IPS DF 6.9 (cell line): Measurements from ENCODE around the gene LTO1.

Experiments used
- DNase-seq: peaks from one replicate; pipeline ENCODE4 v3.0.0-alpha.2; 2013; ENCODE audit warnings: low read depth, low spot score
- H3K27ac ChIP-seq: one replicate; pipeline ENCODE4 v1.5.1; 2013; ENCODE audit warnings: low read length, control low read depth
- H3K27me3 ChIP-seq: 2 replicates; pipeline ENCODE4 v1.6.1; 2013; ENCODE audit warnings: mild to moderate bottlenecking, low read length; ENCODE audit not compliant: control insufficient read depth, insufficient read depth
- H3K36me3 ChIP-seq: 2 replicates; pipeline ENCODE4 v1.6.1; 2013; ENCODE audit warnings: low read length; ENCODE audit not compliant: control insufficient read depth, insufficient read depth
- H3K4me1 ChIP-seq: 2 replicates; pipeline ENCODE4 v1.6.1; 2013; ENCODE audit warnings: low read length; ENCODE audit not compliant: control insufficient read depth, insufficient read depth
- H3K4me3 ChIP-seq: 2 replicates; pipeline ENCODE4 v1.5.1; 2013; ENCODE audit warnings: mild to moderate bottlenecking, low read length
- H3K9me3 ChIP-seq: 2 replicates; pipeline ENCODE4 v1.6.1; 2013; ENCODE audit warnings: low read length, inconsistent platforms; ENCODE audit not compliant: control insufficient read depth, insufficient read depth
- WGBS: extraction: QIAGEN DNeasy Blood & Tissue Kit; methylation state at CpG from one replicate; pipeline ENCODE4 v1.1.7; 2013; ENCODE audit warnings: mixed read lengths, missing lambda C conversion rate; ENCODE audit not compliant: insufficient read length, insufficient coverage; 5-methylcytosine and 5-hydroxymethylcytosine counted together

Gene LTO1

DNA sequence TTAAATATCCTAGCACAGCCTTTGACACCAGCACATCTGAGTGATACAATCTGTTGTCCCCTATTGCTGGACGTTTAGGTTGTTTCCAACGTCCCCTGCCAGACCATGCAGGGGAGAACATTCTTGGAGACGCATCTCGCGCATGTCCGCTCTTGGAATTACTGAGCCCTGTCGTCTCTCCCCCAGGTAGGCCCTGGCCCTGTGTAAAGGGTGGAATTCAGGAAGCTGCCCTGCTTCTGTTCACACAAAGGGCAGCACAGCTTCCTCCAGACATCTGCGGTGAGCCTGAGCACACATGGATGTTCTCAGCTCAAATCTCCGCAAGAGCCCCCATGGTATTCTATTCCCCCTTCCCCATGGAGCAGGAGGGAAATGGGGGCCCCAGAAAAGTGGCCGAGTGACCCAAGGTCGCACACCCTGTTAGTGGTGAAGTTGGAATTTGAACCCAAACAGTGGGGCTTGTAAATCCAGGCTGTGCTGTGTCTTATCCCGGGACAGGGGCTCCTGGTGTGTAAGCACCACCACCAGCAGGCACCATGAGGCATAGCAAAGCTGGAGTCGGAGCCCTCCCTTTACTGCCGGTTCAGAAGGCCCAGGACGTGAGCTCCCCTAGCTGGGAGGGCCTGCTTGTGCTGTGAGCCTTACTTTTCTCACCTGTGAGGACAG is 33.7 kb upstream of the LTO1 start:
- no peaks in the 10 kb centered on the region for H3K9me3 ChIP-seq
- no peak for DNase-seq
- no CpG with 5 or more reads among the region's 15 CpGs for WGBS
- H3K4me3 ChIP-seq = no peak overlapping the region
- peaks cover 11% of the 10 kb centered on the region for H3K4me1 ChIP-seq
- H3K36me3 ChIP-seq = no peaks in the 10 kb centered on the region
- H3K27me3 ChIP-seq = no peaks in the 10 kb centered on the region
- no peak overlapping the region for H3K27ac ChIP-seq

DNA sequence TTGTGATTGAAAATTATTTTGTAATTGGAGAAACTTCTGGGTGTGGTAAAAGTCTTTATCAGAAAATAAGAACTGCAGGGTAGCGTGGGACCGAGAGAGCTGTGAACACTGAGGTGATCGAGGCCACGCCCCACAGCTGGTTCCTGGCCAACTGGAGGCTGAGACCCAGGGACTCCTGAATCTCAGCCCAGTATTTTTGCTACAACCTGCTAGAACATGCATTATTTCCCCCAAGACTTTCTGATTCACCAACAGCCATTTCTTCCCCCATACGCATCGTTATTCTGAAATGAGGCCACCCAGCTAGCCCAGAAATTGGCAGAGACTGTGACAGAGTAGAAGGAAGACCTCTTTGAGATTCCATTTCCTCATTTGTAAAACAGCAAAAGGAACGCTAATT is 32.0 kb upstream of the LTO1 start:
- H3K36me3 ChIP-seq = no peaks in the 10 kb centered on the region
- no peak overlapping the region for H3K27ac ChIP-seq
- DNase-seq = no peak
- no peaks in the 10 kb centered on the region for H3K9me3 ChIP-seq
- no peak overlapping the region for H3K4me3 ChIP-seq
- H3K4me1 ChIP-seq = peaks cover 9% of the 10 kb centered on the region
- WGBS = no CpG with 5 or more reads among the region's 7 CpGs
- H3K27me3 ChIP-seq = no peaks in the 10 kb centered on the region

DNA sequence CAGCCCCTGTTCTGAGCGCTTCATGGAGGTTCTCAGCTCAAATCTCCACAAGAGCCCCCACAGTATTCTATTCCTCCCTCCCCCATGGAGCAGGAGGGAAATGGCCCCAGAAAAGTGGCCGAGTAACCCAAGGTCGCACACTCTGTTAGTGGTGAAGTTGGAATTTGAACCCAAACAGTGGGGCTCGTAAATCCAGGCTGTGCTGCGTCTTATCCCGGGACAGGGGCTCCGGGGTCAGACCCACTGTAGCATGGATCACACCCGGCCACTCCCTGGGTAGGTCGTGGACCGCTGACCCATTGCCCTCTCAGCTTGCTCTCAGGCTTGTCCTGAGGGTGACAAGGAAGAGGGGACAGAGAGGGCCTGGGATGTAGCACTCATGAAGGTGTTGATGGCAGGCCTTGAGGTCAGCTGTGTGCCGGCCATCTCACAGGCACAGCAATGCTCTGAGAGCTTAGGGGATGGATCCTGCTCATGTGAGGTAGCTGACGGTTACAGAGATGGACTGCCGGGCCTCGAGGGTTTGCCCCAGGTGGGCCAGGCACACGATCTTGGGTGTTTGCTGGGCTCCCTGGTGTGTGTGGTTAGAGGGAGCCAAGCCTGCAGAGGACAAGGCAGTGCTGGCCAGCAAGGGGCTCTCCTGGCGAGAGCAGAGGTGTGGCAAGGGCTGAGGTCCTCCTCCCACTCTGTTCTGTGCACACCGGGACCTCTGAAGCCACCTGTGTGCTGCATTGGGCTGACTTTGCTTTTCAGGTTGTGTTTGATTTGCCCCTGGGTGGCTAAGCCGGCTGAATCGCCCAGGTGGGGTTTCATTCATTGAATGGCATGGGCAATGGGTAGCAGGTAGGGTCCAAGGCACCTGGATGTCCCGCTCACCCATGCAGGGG is 31.0 kb upstream of the LTO1 start:
- Histone ChIP-seq H3K4me1 (peaks cover 9% of the 10 kb centered on the region), H3K4me3 (no peak overlapping the region), H3K9me3 (no peaks in the 10 kb centered on the region), H3K27me3 (no peaks in the 10 kb centered on the region), H3K36me3 (no peaks in the 10 kb centered on the region), H3K27ac (no peak overlapping the region)
- no peak for DNase-seq
- no CpG with 5 or more reads among the region's 20 CpGs for WGBS

DNA sequence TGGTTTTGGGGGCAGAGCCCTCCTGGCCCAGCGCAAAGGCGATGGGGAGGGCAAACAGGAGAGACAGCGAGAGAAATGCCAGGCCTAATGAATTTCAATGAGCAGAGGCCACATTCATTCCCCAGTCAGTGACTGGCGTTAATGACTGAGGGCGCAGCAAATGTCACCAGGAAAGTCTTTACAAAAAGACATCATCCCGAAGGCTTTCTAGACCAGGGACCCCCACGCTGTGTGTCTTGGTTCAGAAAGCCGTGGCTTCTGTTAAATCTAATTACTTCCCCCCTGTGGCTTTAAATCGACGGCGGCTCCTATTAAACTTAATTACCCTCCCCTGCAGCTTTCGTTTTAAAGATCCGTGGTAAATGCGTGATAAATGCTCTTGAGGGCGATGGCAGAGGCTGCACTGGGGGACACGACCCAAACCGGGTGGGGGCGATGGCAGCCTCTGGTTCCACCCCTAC is 30.2 kb upstream of the LTO1 start:
- H3K27me3 ChIP-seq = no peaks in the 10 kb centered on the region
- no peak overlapping the region for H3K4me3 ChIP-seq
- peaks cover 12% of the 10 kb centered on the region for H3K4me1 ChIP-seq

DNA sequence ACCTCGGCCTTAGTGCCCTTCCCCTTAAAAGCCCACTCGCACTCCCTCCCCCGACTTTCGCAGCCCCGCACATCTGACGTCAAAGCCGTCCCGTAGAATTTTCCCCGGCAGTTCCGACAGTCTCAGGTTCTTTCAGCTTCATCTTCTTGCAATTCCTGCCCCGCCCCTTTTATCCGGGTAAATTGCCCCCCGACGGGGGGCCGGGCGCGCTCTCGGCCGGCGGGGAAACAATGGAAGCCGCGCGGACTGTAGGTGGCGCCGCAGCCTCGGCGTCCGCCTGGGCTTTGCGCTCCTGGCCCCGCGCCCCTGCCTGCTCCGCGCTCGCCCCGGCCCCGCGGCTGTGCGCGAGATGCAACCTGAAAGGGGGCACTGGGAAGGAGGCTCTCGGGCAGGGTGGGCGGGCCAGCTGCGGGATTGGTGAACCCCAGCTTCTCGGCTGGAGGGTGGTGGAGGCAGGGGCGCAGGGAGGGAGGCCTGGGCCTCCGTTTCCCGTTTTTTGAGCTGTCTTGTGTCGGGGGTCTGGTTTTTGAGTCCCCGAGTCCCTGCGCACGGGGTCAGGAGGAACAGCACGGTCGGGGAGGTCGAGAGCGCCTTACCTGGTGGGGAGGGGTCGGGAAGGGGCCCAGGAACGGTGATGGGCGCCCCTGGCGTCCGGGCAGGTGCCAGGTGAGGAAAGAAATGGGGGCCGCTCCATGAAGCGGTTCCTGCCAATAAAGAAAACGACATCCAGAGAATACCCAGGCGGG is 29.5 kb upstream of the LTO1 start:
- H3K4me3 ChIP-seq = peak overlapping the region; percentile 47; the same call in 1 of the 2 replicates

More for the DNA sequence above, 30.2 kb upstream of the LTO1 start:
- H3K27ac ChIP-seq = no peak overlapping the region
- no peak for DNase-seq
- no CpG with 5 or more reads among the region's 18 CpGs for WGBS
- no peaks in the 10 kb centered on the region for H3K36me3 ChIP-seq
- H3K9me3 ChIP-seq = no peaks in the 10 kb centered on the region

DNA sequence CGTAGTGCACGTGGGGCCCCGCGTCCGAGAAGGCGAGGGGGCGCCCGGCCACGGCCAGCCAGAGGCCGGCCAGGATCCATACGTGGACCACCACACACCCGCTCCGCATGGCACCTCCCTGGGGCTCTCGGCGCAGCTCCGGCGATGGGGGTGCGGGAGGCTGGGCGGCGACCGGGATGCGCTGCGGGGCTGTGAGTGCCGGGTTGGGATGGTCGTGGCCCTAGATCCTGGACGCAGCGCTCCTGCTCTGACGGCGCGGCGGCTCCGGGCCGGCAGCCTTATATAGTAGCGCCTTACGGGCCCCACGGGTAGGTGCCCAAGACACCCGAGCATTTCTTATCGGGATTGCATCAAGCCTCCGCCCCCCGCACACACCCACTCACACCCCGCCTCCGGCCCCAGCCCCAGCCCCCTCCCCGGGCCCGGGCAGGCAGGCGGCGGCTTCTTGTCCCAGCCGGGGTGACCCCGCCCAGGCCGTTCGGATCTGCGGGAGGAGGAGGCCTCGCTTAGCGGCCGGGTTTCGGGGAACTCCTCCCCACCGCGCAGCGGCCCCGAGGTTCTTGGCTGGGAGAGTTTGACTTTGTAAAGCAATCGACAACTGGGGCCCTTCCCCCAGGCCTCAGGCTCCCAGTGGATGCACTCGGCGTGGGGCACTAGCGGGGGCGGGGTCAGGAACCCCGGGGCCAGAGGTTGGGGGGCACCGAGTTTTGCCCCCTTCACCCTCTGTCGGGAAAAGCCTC is 28.8 kb upstream of the LTO1 start, which contains the start of gene FGF19:
Gene FGF19, minus strand, starts transcription at position 255 of the 740 bp plus-strand sequence. Its CDS starts 146 bp downstream, at position 109.
- H3K27me3 ChIP-seq = no peaks in the 10 kb centered on the region
- no CpG with 5 or more reads among the region's 67 CpGs for WGBS
- H3K9me3 ChIP-seq = no peaks in the 10 kb centered on the region
- peaks cover 14% of the 10 kb centered on the region for H3K4me1 ChIP-seq
- DNase-seq = no peak
- no peak within 1 kb of the TSS for H3K27ac ChIP-seq
- peak within 1 kb of the TSS; percentile 47 for H3K4me3 ChIP-seq
- H3K36me3 ChIP-seq = peaks cover 6% of the 10 kb centered on the region

More for the DNA sequence above, 29.5 kb upstream of the LTO1 start:
- Histone ChIP-seq H3K27ac (no peak overlapping the region), H3K9me3 (no peaks in the 10 kb centered on the region), H3K27me3 (no peaks in the 10 kb centered on the region), H3K4me1 (peaks cover 14% of the 10 kb centered on the region), H3K36me3 (no peaks in the 10 kb centered on the region)
- no peak for DNase-seq
- no CpG with 5 or more reads among the region's 63 CpGs for WGBS

DNA sequence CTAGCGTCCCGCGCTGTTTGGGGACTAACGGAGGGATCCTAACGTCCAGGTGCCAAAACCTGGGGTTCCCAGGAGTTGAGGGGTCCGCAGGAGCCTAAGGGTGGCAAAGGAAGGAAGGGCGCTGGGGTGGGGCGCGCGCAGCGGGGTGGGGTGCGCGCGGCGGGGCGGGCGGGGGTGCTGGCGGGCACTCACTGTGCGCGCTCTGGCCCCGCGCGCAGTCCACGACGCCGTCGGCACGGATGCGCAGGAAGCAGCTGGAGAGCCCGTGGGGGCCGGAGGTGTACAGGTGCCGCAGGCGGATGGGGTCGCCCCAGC is 28.3 kb upstream of the LTO1 start:
- Histone ChIP-seq H3K36me3 (peaks cover 7% of the 10 kb centered on the region), H3K27me3 (no peaks in the 10 kb centered on the region), H3K4me3 (peak overlapping the region; percentile 38; the same call in 1 of the 2 replicates), H3K27ac (no peak overlapping the region), H3K9me3 (no peaks in the 10 kb centered on the region), H3K4me1 (peaks cover 14% of the 10 kb centered on the region)
- no CpG with 5 or more reads among the region's 34 CpGs for WGBS
- no peak for DNase-seq

DNA sequence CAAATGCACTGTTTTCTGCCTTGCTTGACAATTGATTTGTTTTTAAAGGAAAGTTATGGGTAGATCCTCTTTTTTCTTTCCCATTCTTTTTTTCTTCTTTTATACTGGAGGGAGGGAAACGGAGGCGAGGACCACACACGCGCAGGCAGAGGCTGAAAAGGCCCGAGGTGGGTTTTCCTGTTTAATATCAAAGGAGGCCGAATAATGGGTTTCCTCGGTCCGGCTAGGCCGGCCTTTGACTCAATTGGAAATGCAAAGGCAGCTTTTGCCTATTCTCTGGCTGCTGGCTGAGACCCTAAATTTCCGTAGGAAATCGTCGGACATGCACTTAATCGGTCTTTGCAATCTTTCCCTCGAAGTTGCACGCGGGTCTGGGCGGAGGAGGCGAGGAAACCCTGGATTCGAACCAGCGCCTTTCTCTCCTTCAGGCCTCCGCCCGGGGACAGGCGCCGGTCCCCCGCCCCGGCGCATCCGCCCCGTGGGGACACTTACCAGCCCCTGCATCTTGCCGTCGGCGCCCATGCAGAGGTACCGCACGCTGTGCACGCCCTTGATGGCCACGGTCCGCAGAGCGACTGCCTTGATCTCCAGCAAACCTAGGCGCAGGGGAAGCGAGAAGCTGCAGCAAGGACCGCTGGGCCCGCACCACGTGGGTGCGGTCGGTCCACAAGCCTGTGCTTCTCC is 27.8 kb upstream of the LTO1 start:
- WGBS = no CpG with 5 or more reads among the region's 45 CpGs
- no peak for DNase-seq
- no peaks in the 10 kb centered on the region for H3K9me3 ChIP-seq
- H3K4me3 ChIP-seq = peak overlapping the region; percentile 38; the same call in 1 of the 2 replicates
- peaks cover 14% of the 10 kb centered on the region for H3K4me1 ChIP-seq
- peaks cover 7% of the 10 kb centered on the region for H3K36me3 ChIP-seq
- no peaks in the 10 kb centered on the region for H3K27me3 ChIP-seq
- no peak overlapping the region for H3K27ac ChIP-seq

DNA sequence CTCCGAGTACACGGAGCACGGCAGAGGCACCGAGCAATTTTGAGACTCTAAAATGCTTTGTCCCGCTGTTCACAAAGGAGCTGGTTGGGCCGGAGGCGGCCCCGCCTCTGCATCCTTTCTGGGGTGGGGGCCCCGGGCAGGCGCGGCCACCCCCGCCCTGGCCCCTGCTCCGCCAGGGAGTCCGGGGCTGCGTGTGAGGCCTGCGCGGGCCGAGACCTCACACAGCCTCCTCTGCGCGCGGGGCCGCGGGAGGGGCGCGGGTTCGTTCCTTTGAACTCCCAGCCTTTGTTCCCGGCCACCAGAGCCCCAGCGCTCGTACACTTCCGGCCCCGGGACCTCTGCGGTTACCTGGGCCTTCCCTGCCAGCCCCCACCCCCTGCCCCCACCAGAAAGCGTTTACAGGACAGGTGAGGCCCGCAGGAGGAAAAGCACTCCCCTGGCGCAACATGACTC is 27.1 kb upstream of the LTO1 start:
- Histone ChIP-seq H3K4me3 (peak overlapping the region; percentile 40; the same call in 1 of the 2 replicates), H3K27me3 (no peaks in the 10 kb centered on the region), H3K4me1 (peaks cover 14% of the 10 kb centered on the region), H3K36me3 (peaks cover 7% of the 10 kb centered on the region), H3K9me3 (no peaks in the 10 kb centered on the region), H3K27ac (no peak overlapping the region)
- no CpG with 5 or more reads among the region's 35 CpGs for WGBS
- no peak for DNase-seq
